ENCODE results near the gene PIK3R1.

DNA sequence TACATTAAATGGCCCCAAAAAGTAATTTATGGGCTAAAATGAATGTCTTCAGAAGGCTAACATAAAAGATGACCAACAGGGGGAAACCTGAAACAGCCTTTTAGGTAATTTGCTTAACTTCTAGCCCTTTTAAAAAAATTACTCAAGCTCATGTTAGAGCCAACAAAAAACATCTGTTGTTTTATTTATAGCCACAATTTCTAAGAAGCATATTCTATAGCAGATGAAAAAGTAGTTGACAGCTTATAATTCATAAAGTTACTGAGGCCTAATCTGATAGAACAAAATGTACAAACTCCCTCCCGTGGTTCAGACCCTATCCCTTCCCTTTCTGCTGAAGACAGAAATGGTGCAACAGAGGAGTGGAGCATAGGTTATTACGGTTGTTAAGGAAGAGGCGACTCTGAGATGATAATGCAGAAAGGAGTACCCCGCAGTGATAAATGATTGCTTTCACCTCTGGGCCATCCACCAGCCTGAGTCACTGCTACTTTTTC, 46.1 kb downstream of the PIK3R1 start:
- TF ChIP-seq POLR2A (IDR thresholded peaks at IDR 0.05; ENCODE audit: low read depth, low read length) (no peak), TAF1 (IDR thresholded peaks at IDR 0.05; ENCODE audit: borderline replicate concordance, low read depth, low read length) (no peak)

Measured in GM12892 (cell line).